HepG2 (cell line): Measurements from ENCODE around the gene CHIC2. TPM values are rescaled to one million over a fixed set of nuclear protein-coding genes. Genes with fewer than 3 reads are reported as not detected.

ENCODE experiments used
- KDM3A ChIP-seq: IDR thresholded peaks from 2 replicates; pipeline ENCODE4 v1.6.1; 2018; ENCODE audit warnings: low read depth, missing compliant biosample characterization
- TCF12 ChIP-seq, 2 experiments: fragments of 450-650 bp in 1 of 2; sonication (generic) in 1 of 2; formaldehyde crosslinking in 1 of 2; IDR thresholded peaks; 2 replicates each; pipeline versions ENCODE4 v1.6.1 to v1.8.0; 2017 to 2022; ENCODE audit warnings: antibody characterized with exemption in 1 of 2, mild to moderate bottlenecking in 1 of 2, missing genetic modification reagents in 1 of 2, moderate library complexity in 1 of 2
- ZNF558 ChIP-seq: sonication (generic); formaldehyde crosslinking; IDR thresholded peaks from 2 replicates; pipeline ENCODE4 v1.9.0; 2022; ENCODE audit warnings: mild to moderate bottlenecking, missing genetic modification reagents, borderline replicate concordance
- ZNF770 ChIP-seq: sonication (generic); formaldehyde crosslinking; IDR thresholded peaks from 2 replicates; pipeline ENCODE4 v1.5.0; 2020; ENCODE audit warnings: mild to moderate bottlenecking, missing genetic modification reagents
- polyA plus RNA-seq, 8 experiments: library from polyadenylated mRNA; depleted of rRNA in 3 of 8; stranded (reverse) in 7 of 8; unstranded in 1 of 8; fragments of >200 nt; fragmentation: Illumina TruSeq in 4 of 8; extraction: Trizol in 4 of 8; gene quantifications; 2 replicates each; pipeline versions ENCODE4 v1.2.1 to v1.2.3, GENCODE V29; 2011 to 2016; ENCODE audit warnings: low read depth in 4 of 8, missing spikeins in 1 of 8, mixed read lengths in 1 of 8; ENCODE audit not compliant: insufficient read depth in 1 of 8
- total RNA-seq, 5 experiments: library from RNA; depleted of rRNA; stranded (reverse); fragments of >200 nt; fragmentation: Illumina TruSeq; extraction: Trizol; gene quantifications; 2 replicates each; pipeline ENCODE4 v1.2.3, GENCODE V29; 2016; ENCODE audit warnings: low read depth in 1 of 5
- TF ChIP-seq, protein P1 (sequence below): sonication (generic); formaldehyde crosslinking; IDR thresholded peaks from 2 replicates; pipeline ENCODE4 v1.8.1; 2022; ENCODE audit warnings: low read depth, mild to moderate bottlenecking, missing genetic modification reagents
- TF ChIP-seq, protein P2 (sequence below): sonication (generic); formaldehyde crosslinking; IDR thresholded peaks from 2 replicates; pipeline ENCODE4 v1.8.0; 2022; ENCODE audit warnings: missing genetic modification reagents, mild to moderate bottlenecking, moderate library complexity, borderline replicate concordance
- TF ChIP-seq, protein P3 (sequence below): sonication (generic); formaldehyde crosslinking; IDR thresholded peaks from 2 replicates; pipeline ENCODE4 v1.8.0; 2022; ENCODE audit warnings: missing genetic modification reagents, mild to moderate bottlenecking, borderline replicate concordance
- TF ChIP-seq, protein P4 (sequence below), 2 experiments: sonication (generic) in 1 of 2; formaldehyde crosslinking in 1 of 2; IDR thresholded peaks; 2 replicates each; pipeline versions ENCODE4 v1.6.1 to v1.9.0; 2014 to 2022; ENCODE audit warnings: antibody characterized with exemption in 1 of 2, borderline replicate concordance in 1 of 2, inconsistent platforms in 1 of 2, low read depth in 1 of 2, missing genetic modification reagents in 1 of 2

CHIC2 gene
- total and polyA plus RNA-seq, 2 of the 13 experiments (the other 11 are each of a cell fraction or from before 2014, with no cell fraction given): 10.0 to 17.2 TPM

DNA sequence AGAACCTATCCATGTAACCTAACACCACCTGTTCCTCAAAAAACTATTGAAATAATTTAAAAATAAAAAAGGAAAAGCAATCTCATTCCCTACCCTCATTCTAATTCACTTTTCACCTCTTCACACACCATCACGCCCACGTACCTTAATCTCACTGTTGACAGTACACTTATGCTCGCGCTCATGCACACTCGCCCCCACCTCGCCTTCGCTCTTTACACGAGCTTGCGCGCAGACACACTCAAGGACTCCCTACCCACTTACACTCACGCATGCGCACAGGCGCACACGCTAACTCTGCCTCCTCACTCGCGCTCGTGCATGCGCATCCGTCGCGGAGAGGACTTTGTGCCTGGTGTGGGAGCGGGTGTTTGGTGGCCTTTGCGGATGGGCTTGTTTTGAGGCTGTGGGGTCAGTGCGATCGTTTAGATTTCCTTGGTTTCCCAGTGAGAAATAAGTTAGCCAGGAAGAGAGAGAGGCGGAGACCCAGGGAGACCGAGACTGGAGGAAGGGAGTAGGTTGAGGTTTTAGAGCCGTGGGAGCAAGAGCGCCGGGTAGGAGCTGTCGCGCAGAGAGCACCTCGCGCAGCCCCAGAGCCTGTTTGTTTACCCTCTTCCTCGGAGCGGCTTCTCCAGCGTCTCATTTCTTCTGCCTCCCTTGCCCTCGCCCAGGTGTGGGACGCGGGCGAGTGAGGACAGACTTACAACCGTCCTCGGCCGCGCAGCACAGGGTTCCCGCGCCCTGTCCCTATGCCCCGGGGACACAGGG is 27.4 kb upstream of the CHIC2 start (continued):
- TF ChIP-seq KDM3A (0 out of 2 replicates have a peak, but pooled peaks have one; percentile 54), ZNF558 (CRISPR knock-in tag) (peak; percentile 50; the same call in 1 of the 2 replicates), ZNF770 (CRISPR knock-in tag) (peak; percentile 16; the same call in 1 of the 2 replicates), TCF12 (IDR thresholded peaks at IDR 0.05) (no peak), TCF12 (CRISPR knock-in tag; IDR thresholded peaks at IDR 0.05) (no peak)
- TF ChIP-seq, protein P1, sequence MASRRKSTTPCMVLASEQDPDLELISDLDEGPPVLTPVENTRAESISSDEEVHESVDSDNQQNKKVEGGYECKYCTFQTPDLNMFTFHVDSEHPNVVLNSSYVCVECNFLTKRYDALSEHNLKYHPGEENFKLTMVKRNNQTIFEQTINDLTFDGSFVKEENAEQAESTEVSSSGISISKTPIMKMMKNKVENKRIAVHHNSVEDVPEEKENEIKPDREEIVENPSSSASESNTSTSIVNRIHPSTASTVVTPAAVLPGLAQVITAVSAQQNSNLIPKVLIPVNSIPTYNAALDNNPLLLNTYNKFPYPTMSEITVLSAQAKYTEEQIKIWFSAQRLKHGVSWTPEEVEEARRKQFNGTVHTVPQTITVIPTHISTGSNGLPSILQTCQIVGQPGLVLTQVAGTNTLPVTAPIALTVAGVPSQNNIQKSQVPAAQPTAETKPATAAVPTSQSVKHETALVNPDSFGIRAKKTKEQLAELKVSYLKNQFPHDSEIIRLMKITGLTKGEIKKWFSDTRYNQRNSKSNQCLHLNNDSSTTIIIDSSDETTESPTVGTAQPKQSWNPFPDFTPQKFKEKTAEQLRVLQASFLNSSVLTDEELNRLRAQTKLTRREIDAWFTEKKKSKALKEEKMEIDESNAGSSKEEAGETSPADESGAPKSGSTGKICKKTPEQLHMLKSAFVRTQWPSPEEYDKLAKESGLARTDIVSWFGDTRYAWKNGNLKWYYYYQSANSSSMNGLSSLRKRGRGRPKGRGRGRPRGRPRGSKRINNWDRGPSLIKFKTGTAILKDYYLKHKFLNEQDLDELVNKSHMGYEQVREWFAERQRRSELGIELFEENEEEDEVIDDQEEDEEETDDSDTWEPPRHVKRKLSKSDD (CRISPR knock-in tag): no peak
- TF ChIP-seq, protein P2, sequence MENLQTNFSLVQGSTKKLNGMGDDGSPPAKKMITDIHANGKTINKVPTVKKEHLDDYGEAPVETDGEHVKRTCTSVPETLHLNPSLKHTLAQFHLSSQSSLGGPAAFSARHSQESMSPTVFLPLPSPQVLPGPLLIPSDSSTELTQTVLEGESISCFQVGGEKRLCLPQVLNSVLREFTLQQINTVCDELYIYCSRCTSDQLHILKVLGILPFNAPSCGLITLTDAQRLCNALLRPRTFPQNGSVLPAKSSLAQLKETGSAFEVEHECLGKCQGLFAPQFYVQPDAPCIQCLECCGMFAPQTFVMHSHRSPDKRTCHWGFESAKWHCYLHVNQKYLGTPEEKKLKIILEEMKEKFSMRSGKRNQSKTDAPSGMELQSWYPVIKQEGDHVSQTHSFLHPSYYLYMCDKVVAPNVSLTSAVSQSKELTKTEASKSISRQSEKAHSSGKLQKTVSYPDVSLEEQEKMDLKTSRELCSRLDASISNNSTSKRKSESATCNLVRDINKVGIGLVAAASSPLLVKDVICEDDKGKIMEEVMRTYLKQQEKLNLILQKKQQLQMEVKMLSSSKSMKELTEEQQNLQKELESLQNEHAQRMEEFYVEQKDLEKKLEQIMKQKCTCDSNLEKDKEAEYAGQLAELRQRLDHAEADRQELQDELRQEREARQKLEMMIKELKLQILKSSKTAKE (CRISPR knock-in tag): no peak
- TF ChIP-seq, protein P3, sequence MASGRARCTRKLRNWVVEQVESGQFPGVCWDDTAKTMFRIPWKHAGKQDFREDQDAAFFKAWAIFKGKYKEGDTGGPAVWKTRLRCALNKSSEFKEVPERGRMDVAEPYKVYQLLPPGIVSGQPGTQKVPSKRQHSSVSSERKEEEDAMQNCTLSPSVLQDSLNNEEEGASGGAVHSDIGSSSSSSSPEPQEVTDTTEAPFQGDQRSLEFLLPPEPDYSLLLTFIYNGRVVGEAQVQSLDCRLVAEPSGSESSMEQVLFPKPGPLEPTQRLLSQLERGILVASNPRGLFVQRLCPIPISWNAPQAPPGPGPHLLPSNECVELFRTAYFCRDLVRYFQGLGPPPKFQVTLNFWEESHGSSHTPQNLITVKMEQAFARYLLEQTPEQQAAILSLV (CRISPR knock-in tag): 0 out of 2 replicates have a peak, but pooled peaks have one; percentile 50
- TF ChIP-seq, protein P4, sequence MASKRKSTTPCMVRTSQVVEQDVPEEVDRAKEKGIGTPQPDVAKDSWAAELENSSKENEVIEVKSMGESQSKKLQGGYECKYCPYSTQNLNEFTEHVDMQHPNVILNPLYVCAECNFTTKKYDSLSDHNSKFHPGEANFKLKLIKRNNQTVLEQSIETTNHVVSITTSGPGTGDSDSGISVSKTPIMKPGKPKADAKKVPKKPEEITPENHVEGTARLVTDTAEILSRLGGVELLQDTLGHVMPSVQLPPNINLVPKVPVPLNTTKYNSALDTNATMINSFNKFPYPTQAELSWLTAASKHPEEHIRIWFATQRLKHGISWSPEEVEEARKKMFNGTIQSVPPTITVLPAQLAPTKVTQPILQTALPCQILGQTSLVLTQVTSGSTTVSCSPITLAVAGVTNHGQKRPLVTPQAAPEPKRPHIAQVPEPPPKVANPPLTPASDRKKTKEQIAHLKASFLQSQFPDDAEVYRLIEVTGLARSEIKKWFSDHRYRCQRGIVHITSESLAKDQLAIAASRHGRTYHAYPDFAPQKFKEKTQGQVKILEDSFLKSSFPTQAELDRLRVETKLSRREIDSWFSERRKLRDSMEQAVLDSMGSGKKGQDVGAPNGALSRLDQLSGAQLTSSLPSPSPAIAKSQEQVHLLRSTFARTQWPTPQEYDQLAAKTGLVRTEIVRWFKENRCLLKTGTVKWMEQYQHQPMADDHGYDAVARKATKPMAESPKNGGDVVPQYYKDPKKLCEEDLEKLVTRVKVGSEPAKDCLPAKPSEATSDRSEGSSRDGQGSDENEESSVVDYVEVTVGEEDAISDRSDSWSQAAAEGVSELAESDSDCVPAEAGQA (IDR thresholded peaks at IDR 0.05; ENCODE audit: low read depth): no peak
- TF ChIP-seq, protein P4 (CRISPR knock-in tag; IDR thresholded peaks at IDR 0.05; ENCODE audit: borderline replicate concordance): no peak
